HG03095 (cell line): ENCODE data around the gene RAD9A.
"Not testable (repeated sequence)": the region's sequence is repeated elsewhere in the genome, so short reads cannot be mapped to it uniquely, and the experiment has no call there.

Source experiments
- ATAC-seq: cut with Tn5 transposase; IDR thresholded peaks from one replicate; pipeline ENCODE4 v1.9.1; 2021; ENCODE audit warnings: moderate library complexity; ENCODE audit not compliant: unreplicated experiment

Gene RAD9A

DNA sequence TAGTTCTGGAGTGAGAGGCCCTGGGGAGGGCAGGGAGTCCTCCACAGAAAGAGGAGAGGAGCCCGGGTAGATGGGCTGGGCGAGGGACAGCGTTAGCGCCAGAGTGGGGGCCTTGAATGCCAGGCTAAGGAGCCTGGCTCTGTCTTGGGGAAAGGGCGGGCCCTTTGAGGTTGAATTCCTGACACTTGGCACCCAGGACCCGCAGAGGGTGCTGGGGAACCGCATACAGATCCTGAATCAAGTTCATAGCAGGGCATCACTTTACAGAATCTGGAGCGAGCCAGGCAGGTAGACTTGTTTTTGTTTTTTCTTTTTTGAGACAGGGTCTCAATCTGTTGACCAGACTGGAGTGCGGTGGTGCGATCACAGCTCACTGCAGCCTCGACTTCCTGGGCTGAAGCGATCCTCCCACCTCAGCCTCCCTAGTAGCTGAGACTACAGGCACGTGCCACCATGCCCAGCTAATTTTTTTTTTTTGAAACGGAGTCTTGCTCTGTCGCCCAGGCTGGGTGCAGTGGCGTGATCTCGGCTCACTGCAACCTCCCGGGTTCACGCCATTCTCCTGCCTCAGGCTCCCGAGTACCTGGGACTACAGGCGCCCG lies 29.7 kb downstream of the RAD9A start:
- no peak for ATAC-seq

GRCh38 chr11:67422891-67423290 lies 31.1 kb downstream of the RAD9A start:
- no peak for ATAC-seq

DNA sequence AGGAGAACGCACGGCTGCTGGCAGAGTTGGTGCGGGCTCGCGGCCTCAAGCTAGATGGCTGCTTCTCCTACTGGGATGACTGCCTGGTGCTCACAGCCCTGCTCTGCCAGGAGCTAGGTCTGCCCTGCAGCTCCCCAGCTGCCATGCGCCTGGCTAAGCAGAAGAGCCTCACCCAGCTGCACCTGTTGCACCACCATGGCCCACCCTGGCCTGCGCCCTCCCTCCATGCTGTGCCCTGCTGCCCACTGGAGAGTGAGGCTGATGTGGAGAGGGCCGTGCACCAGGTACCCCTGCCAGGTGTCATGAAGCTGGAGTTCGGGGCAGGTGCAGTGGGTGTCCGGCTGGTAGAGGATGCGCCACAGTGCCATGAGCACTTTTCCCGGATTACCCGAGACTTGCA lies 31.7 kb downstream of the RAD9A start:
- ATAC-seq = no peak

DNA sequence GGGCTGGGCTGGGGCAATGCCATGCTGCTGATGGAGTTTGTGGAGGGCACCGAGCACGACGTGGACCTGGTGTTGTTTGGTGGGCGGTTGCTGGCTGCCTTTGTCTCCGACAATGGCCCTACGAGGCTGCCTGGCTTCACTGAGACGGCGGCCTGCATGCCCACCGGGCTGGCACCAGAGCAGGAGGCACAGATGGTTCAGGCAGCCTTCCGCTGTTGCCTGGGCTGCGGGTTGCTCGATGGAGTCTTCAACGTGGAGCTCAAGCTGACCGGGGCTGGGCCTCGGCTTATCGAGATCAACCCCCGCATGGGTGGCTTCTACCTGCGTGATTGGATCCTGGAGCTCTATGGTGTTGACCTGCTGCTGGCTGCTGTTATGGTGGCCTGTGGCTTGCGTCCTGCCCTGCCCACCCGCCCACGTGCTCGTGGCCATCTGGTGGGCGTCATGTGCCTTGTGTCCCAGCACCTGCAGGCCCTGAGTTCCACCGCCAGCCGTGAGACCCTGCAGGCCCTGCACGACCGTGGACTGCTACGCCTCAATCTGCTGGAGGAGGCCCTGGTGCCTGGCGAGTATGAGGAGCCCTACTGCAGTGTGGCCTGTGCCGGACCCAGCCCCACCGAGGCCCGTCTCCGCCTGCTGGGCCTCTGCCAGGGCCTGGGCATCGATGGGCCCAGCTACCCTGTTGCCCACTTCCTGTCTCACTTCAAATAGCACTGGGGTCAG lies 32.3 kb downstream of the RAD9A start:
- ATAC-seq = no peak

GRCh38 chr11:67427364-67427859 lies 35.6 kb downstream of the RAD9A start:
- not testable (repeated sequence) for ATAC-seq

DNA sequence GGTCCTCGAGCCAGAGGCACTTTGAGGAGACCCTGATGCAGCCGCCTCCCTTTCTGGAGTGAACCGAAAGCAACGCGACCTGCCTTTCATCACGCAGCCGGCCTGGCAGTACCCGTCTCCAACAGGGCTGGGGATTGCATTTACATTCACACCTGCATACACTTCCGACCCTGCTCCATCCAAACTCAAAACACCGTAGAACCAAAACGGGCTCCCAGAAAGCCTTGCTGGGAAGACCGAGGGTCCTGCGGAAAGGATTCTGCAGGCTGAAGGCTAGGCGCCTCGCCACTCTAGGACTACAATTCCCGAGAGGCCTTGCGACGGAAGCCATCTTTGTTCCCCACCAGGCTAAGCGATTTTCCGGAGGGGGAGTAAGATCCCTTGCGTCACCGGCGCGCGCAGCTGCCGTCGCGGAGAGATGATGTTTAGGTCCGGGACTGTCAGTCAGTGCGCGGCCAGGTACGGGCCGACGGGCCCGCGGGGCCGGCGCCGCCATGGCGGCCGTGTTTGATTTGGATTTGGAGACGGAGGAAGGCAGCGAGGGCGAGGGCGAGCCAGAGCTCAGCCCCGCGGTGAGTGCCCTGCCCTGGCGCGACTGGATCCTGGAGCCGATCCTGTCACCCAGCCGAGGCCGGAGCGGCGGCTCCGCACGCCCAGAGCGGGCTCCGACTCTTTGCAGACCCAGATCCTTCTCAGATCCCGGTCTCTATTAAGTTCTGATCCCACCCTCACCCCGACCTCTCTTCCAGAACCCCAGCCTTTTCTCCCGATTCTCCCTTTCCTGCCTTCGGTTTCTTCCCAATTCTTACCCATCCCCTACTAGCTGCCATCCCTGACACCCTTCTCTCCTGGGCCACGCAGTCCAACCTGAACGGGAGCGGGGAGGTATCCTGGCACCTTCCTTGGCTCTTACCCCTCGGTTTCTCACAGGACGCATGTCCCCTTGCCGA lies 36.5 kb downstream of the RAD9A start, which contains the start of gene RPS6KB2:
Gene RPS6KB2, plus strand, starts transcription at position 443 of the 950 bp plus-strand sequence. Its CDS starts 52 bp downstream, at position 495.
- peak; percentile 47 for ATAC-seq

DNA sequence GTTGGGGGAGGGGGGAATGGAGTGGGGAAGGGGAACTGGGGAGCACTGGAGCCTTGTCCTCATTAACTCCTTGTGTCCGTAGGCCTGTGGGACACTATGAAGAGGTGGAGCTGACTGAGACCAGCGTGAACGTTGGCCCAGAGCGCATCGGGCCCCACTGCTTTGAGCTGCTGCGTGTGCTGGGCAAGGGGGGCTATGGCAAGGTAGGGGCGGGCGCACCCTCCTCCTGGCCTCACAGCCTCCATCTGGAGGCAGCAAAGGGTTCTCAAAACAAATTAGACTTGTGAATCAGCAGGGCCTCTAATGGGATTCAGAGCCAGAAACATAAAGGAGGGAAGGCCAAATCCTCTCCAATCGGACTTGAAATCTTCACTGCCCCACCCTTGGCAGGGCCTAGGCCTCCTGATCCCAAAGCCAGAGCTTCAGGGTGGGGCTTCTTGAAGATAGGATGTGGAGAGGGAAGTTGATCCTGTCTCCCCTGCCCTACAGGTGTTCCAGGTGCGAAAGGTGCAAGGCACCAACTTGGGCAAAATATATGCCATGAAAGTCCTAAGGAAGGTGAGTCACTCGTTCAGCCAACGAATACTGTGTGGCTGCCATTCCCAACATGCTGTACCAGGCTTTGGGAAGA lies 37.4 kb downstream of the RAD9A start:
- no peak for ATAC-seq

GRCh38 chr11:67429722-67430121 lies 37.9 kb downstream of the RAD9A start:
- ATAC-seq = no peak

DNA sequence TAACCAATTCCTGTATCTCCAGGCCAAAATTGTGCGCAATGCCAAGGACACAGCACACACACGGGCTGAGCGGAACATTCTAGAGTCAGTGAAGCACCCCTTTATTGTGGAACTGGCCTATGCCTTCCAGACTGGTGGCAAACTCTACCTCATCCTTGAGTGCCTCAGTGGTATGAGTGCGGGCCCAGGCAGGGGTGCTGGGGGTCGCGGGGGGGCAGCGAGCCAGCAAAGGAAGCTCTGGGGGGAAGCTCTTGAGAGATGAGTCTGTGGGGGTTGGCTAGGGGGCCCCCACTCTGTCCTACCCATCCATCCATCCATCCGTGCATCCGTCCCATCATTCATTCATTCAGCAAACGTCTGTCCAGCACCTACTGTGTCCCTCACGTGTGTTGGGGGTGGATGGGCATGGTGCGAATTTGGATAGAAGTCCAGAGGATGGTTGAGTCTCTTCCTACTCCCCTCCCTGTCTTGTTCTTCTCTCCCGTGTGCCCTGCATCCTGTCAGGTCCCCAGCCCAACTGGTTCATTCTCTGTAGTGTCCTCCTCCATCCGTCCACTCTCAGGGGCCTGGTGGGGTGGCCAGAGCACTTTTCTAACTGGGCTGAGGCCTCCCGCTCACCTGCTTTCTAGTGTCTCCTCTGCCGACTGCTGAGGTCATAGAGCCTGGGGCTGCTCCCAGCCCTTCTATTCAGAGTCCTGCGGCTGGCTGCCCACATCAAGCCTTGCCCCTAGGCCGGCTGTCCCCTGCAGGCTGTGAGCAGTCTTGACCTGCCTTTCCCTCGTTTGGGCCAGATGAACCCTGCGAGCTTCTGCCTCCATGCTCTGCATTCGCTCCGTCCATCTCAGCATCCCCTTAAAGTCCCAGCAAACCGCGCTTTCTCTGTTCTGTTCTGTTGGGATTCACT lies 39.8 kb downstream of the RAD9A start:
- no peak for ATAC-seq

GRCh38 chr11:67432655-67433349 lies 41.0 kb downstream of the RAD9A start:
- ATAC-seq = no peak

- no peak for ATAC-seq
Measured at GRCh38 chr11:67433536-67434394, 42.0 kb downstream of the RAD9A start.

GRCh38 chr11:67434395-67434881 lies 42.7 kb downstream of the RAD9A start:
- no peak for ATAC-seq

- no peak for ATAC-seq
Measured at GRCh38 chr11:67435031-67435726, 43.4 kb downstream of the RAD9A start.

GRCh38 chr11:67435727-67436458 lies 44.1 kb downstream of the RAD9A start:
- no peak for ATAC-seq

GRCh38 chr11:67436459-67437081 lies 44.8 kb downstream of the RAD9A start:
- no peak for ATAC-seq

GRCh38 chr11:67437082-67437808 lies 45.5 kb downstream of the RAD9A start, which contains the start of gene PTPRCAP:
Gene PTPRCAP (minus strand): TSS chr11:67437682. CDS start chr11:67437619, 63 bp downstream.
- ATAC-seq = no peak
